Superior temporal gyrus (tissue), 1 donor: Measurements from ENCODE around the gene ADORA1.
A peak's percentile ranks its signal among the peaks of the same experiment; 100 is the strongest.

ENCODE experiments used
- DNase-seq: peaks from one replicate; pipeline ENCODE4 v3.0.0-alpha.2; 2016; ENCODE audit errors: extremely low spot score

Gene ADORA1

GRCh38 chr1:203186446-203187303 is 59.1 kb downstream of the ADORA1 start, which contains the start of gene CHI3L1:
CHI3L1 (minus strand) TSS chr1:203186704; CDS start chr1:203186623, 81 bp downstream.
- peak; percentile 56 for DNase-seq

GRCh38 chr1:203187304-203187685 is 59.8 kb downstream of the ADORA1 start:
- no peak for DNase-seq

- DNase-seq = peak; percentile 43
Observed at GRCh38 chr1:203187689-203188264, 60.3 kb downstream of the ADORA1 start.

GRCh38 chr1:203188686-203189232 is 61.2 kb downstream of the ADORA1 start:
- no peak for DNase-seq

GRCh38 chr1:203189951-203190352 is 62.4 kb downstream of the ADORA1 start:
- peak; percentile 55 for DNase-seq

GRCh38 chr1:203190949-203191348 is 63.4 kb downstream of the ADORA1 start:
- no peak for DNase-seq

GRCh38 chr1:203196371-203196770 is 68.8 kb downstream of the ADORA1 start:
- no peak for DNase-seq

GRCh38 chr1:203197625-203198024 is 70.1 kb downstream of the ADORA1 start:
- no peak for DNase-seq

GRCh38 chr1:203199002-203199401 is 71.5 kb downstream of the ADORA1 start:
- DNase-seq = no peak

- DNase-seq = no peak
Observed at GRCh38 chr1:203199481-203199815, 71.9 kb downstream of the ADORA1 start.

GRCh38 chr1:203199816-203200571 is 72.5 kb downstream of the ADORA1 start:
- DNase-seq = peak; percentile 79

- no peak for DNase-seq
Observed at GRCh38 chr1:203200916-203201315, 73.4 kb downstream of the ADORA1 start.

- DNase-seq = no peak
Observed at GRCh38 chr1:203201516-203202205, 74.1 kb downstream of the ADORA1 start.

GRCh38 chr1:203202431-203203245 is 75.1 kb downstream of the ADORA1 start:
- no peak for DNase-seq

GRCh38 chr1:203204756-203205155 is 77.2 kb downstream of the ADORA1 start:
- no peak for DNase-seq

- DNase-seq = no peak
Observed at GRCh38 chr1:203206129-203206687, 78.7 kb downstream of the ADORA1 start.

GRCh38 chr1:203207751-203208150 is 80.2 kb downstream of the ADORA1 start:
- DNase-seq = no peak

- no peak for DNase-seq
Observed at GRCh38 chr1:203208181-203208580, 80.7 kb downstream of the ADORA1 start.

- DNase-seq = no peak
Observed at GRCh38 chr1:203210350-203210749, 82.8 kb downstream of the ADORA1 start.

GRCh38 chr1:203210988-203211387 is 83.5 kb downstream of the ADORA1 start:
- DNase-seq = no peak
